ENCODE measurements around the gene HS2ST1.

DNA sequence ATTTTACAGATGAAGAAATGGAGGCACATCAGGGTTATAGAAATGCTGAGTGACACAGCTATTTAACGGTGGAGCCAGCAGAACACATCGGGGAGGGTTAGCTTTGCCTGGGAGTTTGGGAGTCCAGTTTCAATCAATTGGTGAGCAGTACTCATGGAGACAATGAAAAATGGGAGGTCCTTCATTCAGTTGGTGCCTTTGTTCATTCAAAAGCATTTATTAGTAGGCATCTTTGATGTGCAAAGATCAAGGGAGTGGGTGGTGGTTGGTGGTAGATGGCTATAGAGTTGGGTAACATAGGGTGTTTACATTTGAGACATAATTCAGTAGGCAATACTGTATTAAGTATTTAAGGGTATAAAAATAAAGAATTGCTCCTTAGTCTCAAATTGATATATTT lies 230.5 kb downstream of the HS2ST1 start:
- TF ChIP-seq, protein P1, sequence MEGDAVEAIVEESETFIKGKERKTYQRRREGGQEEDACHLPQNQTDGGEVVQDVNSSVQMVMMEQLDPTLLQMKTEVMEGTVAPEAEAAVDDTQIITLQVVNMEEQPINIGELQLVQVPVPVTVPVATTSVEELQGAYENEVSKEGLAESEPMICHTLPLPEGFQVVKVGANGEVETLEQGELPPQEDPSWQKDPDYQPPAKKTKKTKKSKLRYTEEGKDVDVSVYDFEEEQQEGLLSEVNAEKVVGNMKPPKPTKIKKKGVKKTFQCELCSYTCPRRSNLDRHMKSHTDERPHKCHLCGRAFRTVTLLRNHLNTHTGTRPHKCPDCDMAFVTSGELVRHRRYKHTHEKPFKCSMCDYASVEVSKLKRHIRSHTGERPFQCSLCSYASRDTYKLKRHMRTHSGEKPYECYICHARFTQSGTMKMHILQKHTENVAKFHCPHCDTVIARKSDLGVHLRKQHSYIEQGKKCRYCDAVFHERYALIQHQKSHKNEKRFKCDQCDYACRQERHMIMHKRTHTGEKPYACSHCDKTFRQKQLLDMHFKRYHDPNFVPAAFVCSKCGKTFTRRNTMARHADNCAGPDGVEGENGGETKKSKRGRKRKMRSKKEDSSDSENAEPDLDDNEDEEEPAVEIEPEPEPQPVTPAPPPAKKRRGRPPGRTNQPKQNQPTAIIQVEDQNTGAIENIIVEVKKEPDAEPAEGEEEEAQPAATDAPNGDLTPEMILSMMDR (IDR thresholded peaks at IDR 0.05), result no peak
- TF ChIP-seq POLR2A (IDR thresholded peaks at IDR 0.05), result no peak
